ENCODE results near the gene CD80. TPM values are rescaled to one million over a fixed set of nuclear protein-coding genes. Genes with fewer than 3 reads are reported as not detected.

CD80 gene
- total RNA-seq, 2 experiments from 2014 or later = 0.17 to 0.41 TPM

DNA sequence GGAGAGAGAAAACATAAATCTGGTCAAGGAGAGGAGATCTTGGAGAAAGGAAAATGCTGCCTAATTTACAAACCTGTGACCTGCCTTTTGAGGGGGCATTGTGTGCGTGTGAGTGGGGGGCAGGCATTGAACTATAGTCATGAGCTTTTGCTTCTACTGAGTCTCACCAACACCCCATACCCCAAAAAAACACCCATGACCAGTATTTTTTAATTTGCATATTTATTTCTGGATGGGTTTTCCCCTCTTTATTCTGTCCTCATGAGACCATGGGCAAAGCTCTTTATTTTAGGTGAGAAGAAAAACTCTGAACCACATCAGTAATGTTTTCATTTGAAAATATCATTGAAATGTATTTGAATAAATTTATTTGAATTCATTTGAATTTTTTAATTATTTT, 20.6 kb downstream of the CD80 start:
- Mint-ChIP-seq H3K9me3 (no peaks in the 10 kb centered on the region), H3K4me3 (no peak overlapping the region), H3K27me3 (no peaks in the 10 kb centered on the region), H3K27ac (no peak overlapping the region), H3K36me3 (ENCODE audit: low read depth) (no peaks in the 10 kb centered on the region), H3K4me1 (ENCODE audit: low read depth) (no peaks in the 10 kb centered on the region)
- POLR2A ChIA-PET = no interaction called here
- no peak for ATAC-seq (ENCODE audit: poor library complexity)
- intact Hi-C loops (cut with DNase I, micrococcal nuclease) = no loop called here
- Histone ChIP-seq H3K36me3 (ENCODE audit: insufficient read depth, low read length) (no peaks in the 10 kb centered on the region), H3K4me1 (ENCODE audit: insufficient read depth, low read length) (no peaks in the 10 kb centered on the region), H3K9me3 (ENCODE audit: control insufficient read depth in 1 of 2, insufficient read depth in 1 of 2, low read length in 2 of 2) (no peaks in the 10 kb centered on the region), H3K4me3 (ENCODE audit: low read length) (no peak overlapping the region), H3K27me3 (ENCODE audit: control insufficient read depth in 1 of 2, insufficient read depth in 2 of 2, low read length in 2 of 2) (no peaks in the 10 kb centered on the region), H3K27ac (ENCODE audit: low read depth in 1 of 2, low read length in 2 of 2) (no peak overlapping the region)
- TF ChIP-seq, protein P1, sequence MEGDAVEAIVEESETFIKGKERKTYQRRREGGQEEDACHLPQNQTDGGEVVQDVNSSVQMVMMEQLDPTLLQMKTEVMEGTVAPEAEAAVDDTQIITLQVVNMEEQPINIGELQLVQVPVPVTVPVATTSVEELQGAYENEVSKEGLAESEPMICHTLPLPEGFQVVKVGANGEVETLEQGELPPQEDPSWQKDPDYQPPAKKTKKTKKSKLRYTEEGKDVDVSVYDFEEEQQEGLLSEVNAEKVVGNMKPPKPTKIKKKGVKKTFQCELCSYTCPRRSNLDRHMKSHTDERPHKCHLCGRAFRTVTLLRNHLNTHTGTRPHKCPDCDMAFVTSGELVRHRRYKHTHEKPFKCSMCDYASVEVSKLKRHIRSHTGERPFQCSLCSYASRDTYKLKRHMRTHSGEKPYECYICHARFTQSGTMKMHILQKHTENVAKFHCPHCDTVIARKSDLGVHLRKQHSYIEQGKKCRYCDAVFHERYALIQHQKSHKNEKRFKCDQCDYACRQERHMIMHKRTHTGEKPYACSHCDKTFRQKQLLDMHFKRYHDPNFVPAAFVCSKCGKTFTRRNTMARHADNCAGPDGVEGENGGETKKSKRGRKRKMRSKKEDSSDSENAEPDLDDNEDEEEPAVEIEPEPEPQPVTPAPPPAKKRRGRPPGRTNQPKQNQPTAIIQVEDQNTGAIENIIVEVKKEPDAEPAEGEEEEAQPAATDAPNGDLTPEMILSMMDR (IDR thresholded peaks at IDR 0.05) = no peak
- CTCF ChIA-PET = no interaction called here
- DNase-seq = no peak

- intact Hi-C loops (cut with DNase I, micrococcal nuclease) = no loop called here
- CTCF ChIA-PET = no interaction called here
Measured at GRCh38 chr3:119536757-119537156, 22.7 kb downstream of the CD80 start.

DNA sequence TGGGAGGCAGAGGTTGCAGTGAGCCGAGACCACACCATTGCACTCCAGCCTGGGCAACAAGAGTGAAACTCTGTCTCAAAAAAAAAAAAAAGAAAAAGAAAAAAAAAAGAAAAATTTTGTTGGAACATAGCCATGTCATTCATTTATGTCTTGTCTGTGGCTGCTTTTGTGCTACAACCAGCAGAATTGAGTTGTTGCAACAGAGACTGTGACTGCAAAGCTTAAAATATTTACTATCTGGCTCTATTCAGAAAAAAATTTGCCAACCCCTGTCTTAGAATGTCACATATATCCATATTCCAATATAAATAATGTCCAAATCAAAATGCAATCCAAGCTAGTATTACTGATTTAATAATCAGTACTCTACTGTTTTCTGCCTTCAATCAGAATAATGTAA, 25.1 kb downstream of the CD80 start:
- H3K27me3 ChIP-seq (ENCODE audit: control insufficient read depth in 1 of 2, insufficient read depth in 2 of 2, low read length in 2 of 2) = no peaks in the 10 kb centered on the region
- DNase-seq (no peak), ATAC-seq (ENCODE audit: poor library complexity) (no peak)
- TF ChIP-seq, protein P1 (IDR thresholded peaks at IDR 0.05) = no peak
- H3K36me3 ChIP-seq (ENCODE audit: insufficient read depth, low read length) = no peaks in the 10 kb centered on the region
- H3K4me3 ChIP-seq (ENCODE audit: low read length) = no peak overlapping the region
- Mint-ChIP-seq H3K4me3 (no peak overlapping the region), H3K27ac (no peak overlapping the region), H3K4me1 (ENCODE audit: low read depth) (no peaks in the 10 kb centered on the region), H3K27me3 (no peaks in the 10 kb centered on the region), H3K36me3 (ENCODE audit: low read depth) (no peaks in the 10 kb centered on the region), H3K9me3 (no peaks in the 10 kb centered on the region)
- ChIA-PET CTCF (no interaction called here), POLR2A (interaction anchor here (0.7 kb wide), 1 partner anchor 128 kb away, joined by 3 read pairs; no protein-coding TSS in a partner anchor)
- no peaks in the 10 kb centered on the region for H3K4me1 ChIP-seq (ENCODE audit: insufficient read depth, low read length)
- intact Hi-C loops (cut with DNase I, micrococcal nuclease) = no loop called here
- H3K9me3 ChIP-seq (ENCODE audit: control insufficient read depth in 1 of 2, insufficient read depth in 1 of 2, low read length in 2 of 2) = no peaks in the 10 kb centered on the region
- H3K27ac ChIP-seq (ENCODE audit: low read depth in 1 of 2, low read length in 2 of 2) = no peak overlapping the region

More at GRCh38 chr3:119536757-119537156, 22.7 kb downstream of the CD80 start:
- no peak for ATAC-seq (ENCODE audit: poor library complexity)
- no peaks in the 10 kb centered on the region for H3K36me3 Mint-ChIP-seq (ENCODE audit: low read depth)
- POLR2A ChIA-PET = no interaction called here
- Histone ChIP-seq H3K4me1 (ENCODE audit: insufficient read depth, low read length) (no peaks in the 10 kb centered on the region), H3K4me3 (ENCODE audit: low read length) (no peak overlapping the region), H3K9me3 (ENCODE audit: control insufficient read depth in 1 of 2, insufficient read depth in 1 of 2, low read length in 2 of 2) (no peaks in the 10 kb centered on the region), H3K27me3 (ENCODE audit: control insufficient read depth in 1 of 2, insufficient read depth in 2 of 2, low read length in 2 of 2) (no peaks in the 10 kb centered on the region), H3K36me3 (ENCODE audit: insufficient read depth, low read length) (no peaks in the 10 kb centered on the region), H3K27ac (ENCODE audit: low read depth in 1 of 2, low read length in 2 of 2) (no peak overlapping the region)
- DNase-seq = no peak
- H3K27me3 Mint-ChIP-seq = no peaks in the 10 kb centered on the region
- no peak overlapping the region for H3K4me3 Mint-ChIP-seq
- H3K4me1 Mint-ChIP-seq (ENCODE audit: low read depth) = no peaks in the 10 kb centered on the region
- TF ChIP-seq, protein P1 (IDR thresholded peaks at IDR 0.05) = no peak
- H3K9me3 Mint-ChIP-seq = no peaks in the 10 kb centered on the region
- H3K27ac Mint-ChIP-seq = no peak overlapping the region

Measured in CD4-positive, alpha-beta T cell (primary cell).